Trophoblast cell (in vitro differentiated cells and primary cell): ENCODE measurements around the gene PSENEN.

Source experiments
- DNase-seq, 2 donors: peaks; one replicate each; pipeline ENCODE4 v3.0.0-alpha.2; 2016
- H2AFZ ChIP-seq: 2 replicates; pipeline ENCODE4 v1.6.1; 2013; ENCODE audit warnings: low read length, moderate library complexity, mild to moderate bottlenecking; ENCODE audit not compliant: insufficient read depth, poor library complexity
- H2AK5ac ChIP-seq: 2 replicates; pipeline ENCODE4 v1.6.1; 2013; ENCODE audit warnings: mild to moderate bottlenecking, low read length
- H2BK120ac ChIP-seq: 2 replicates; pipeline ENCODE4 v1.6.1; 2013; ENCODE audit warnings: low read length, mild to moderate bottlenecking, moderate library complexity; ENCODE audit not compliant: insufficient read depth, poor library complexity
- H2BK12ac ChIP-seq: 2 replicates; pipeline ENCODE4 v1.6.1; 2013; ENCODE audit warnings: mild to moderate bottlenecking, low read length, moderate library complexity
- H2BK5ac ChIP-seq: 2 replicates; pipeline ENCODE4 v1.6.1; 2013; ENCODE audit warnings: low read length, low read depth, moderate library complexity, mild to moderate bottlenecking; ENCODE audit not compliant: poor library complexity
- H3K14ac ChIP-seq: 2 replicates; pipeline ENCODE4 v1.6.1; 2013; ENCODE audit warnings: mild to moderate bottlenecking, low read length
- H3K18ac ChIP-seq: 2 replicates; pipeline ENCODE4 v1.6.1; 2013; ENCODE audit warnings: mild to moderate bottlenecking, low read length
- H3K23ac ChIP-seq: 2 replicates; pipeline ENCODE4 v1.6.1; 2013; ENCODE audit warnings: low read length
- H3K27ac ChIP-seq: 2 replicates; pipeline ENCODE4 v1.5.1; 2013; ENCODE audit warnings: low read depth, mild to moderate bottlenecking, inconsistent platforms, low read length, moderate library complexity
- H3K27me3 ChIP-seq: 2 replicates; pipeline ENCODE4 v1.6.1; 2013; ENCODE audit warnings: inconsistent platforms, mild to moderate bottlenecking, low read length, moderate library complexity; ENCODE audit not compliant: insufficient read depth
- H3K36me3 ChIP-seq, 2 experiments: 1 replicate in 1 of 2; 2 replicates in 1 of 2; pipeline ENCODE4 v1.6.1; 2013; ENCODE audit warnings: low read length in 2 of 2, mild to moderate bottlenecking in 2 of 2, moderate library complexity in 1 of 2; ENCODE audit not compliant: insufficient read depth in 2 of 2, control insufficient read depth in 1 of 2
- H3K4ac ChIP-seq: 2 replicates; pipeline ENCODE4 v1.6.1; 2013; ENCODE audit warnings: low read depth, mild to moderate bottlenecking, low read length, moderate library complexity
- H3K4me1 ChIP-seq, 2 experiments: 1 replicate in 1 of 2; 2 replicates in 1 of 2; pipeline ENCODE4 v1.6.1; 2013; ENCODE audit warnings: low read length in 2 of 2, mild to moderate bottlenecking in 2 of 2, moderate library complexity in 1 of 2; ENCODE audit not compliant: insufficient read depth in 2 of 2, control insufficient read depth in 1 of 2
- H3K4me2 ChIP-seq: 2 replicates; pipeline ENCODE4 v1.6.1; 2013; ENCODE audit warnings: inconsistent platforms, mild to moderate bottlenecking, low read length, moderate library complexity
- H3K4me3 ChIP-seq: 2 replicates; pipeline ENCODE4 v1.5.1; 2013; ENCODE audit warnings: mild to moderate bottlenecking, low read depth, low read length, inconsistent platforms
- H3K79me1 ChIP-seq: one replicate; pipeline ENCODE4 v1.6.1; 2013; ENCODE audit warnings: low read length
- H3K79me2 ChIP-seq: 2 replicates; pipeline ENCODE4 v1.6.1; 2013; ENCODE audit warnings: low read length, mild to moderate bottlenecking; ENCODE audit not compliant: control insufficient read depth, insufficient read depth, poor library complexity
- H3K9ac ChIP-seq: 2 replicates; pipeline ENCODE4 v1.6.1; 2013; ENCODE audit warnings: mild to moderate bottlenecking, low read length
- H3K9me3 ChIP-seq: 2 replicates; pipeline ENCODE4 v1.6.1; 2013; ENCODE audit warnings: low read depth, mild to moderate bottlenecking, control low read depth, inconsistent platforms, low read length; ENCODE audit not compliant: insufficient read depth
- H4K12ac ChIP-seq: 2 replicates; pipeline ENCODE4 v1.6.1; 2013; ENCODE audit warnings: low read depth, mild to moderate bottlenecking, low read length, moderate library complexity
- H4K8ac ChIP-seq: 2 replicates; pipeline ENCODE4 v1.6.1; 2013; ENCODE audit warnings: low read depth, mild to moderate bottlenecking, low read length, moderate library complexity
- H4K91ac ChIP-seq: one replicate; pipeline ENCODE4 v1.6.1; 2013; ENCODE audit warnings: low read depth, mild to moderate bottlenecking, low read length, moderate library complexity
- WGBS: extraction: QIAGEN DNeasy Blood & Tissue Kit; methylation state at CpG from one replicate; pipeline ENCODE4 v1.1.7; 2013; ENCODE audit warnings: missing lambda C conversion rate; ENCODE audit not compliant: insufficient read length, insufficient coverage; ENCODE audit errors: extremely low coverage; 5-methylcytosine and 5-hydroxymethylcytosine counted together

The PSENEN gene

DNA sequence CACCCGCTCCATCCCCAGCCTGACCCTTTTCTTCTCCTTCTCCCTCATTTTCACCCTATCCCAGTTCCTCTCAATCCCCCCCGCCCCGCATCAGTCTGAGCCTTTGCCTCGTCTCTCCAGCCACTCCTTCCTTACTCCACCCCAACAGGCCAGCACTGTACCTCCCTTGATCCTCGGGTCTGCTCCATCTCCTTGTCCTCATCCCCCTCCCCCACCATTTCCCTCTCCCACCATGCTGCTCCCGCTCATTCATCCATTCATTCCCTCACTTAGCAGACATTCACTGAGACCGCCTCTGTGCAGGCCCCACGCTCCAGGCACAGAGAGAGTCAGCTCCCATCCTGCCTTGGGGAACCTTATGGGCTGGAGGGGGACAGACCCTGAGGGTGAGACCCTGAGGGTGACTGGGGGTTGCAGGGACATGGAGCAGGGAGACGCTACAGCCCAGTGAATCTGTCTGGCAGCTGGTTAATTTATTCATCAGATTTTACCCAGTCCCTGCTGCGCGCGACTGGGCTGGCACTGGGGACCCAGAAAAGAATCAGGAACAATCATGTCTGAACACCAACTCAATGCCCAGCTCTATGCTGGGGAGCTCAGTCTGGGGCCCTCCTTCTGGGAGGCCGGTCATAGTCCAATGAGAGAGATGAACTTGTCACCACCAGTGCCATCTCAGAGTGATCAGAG, 30.8 kb downstream of the PSENEN start:
- Histone ChIP-seq H2BK5ac (no peak overlapping the region), H4K91ac (peak overlapping the region; percentile 25), H3K9me3 (no peaks in the 10 kb centered on the region), H3K4me1 (peaks cover 6 to 15% of the 10 kb centered on the region in 2 experiments), H3K79me1 (peaks cover 3% of the 10 kb centered on the region), H2BK12ac (no peak overlapping the region), H3K27ac (no peak overlapping the region), H2AFZ (no peak overlapping the region), H3K18ac (no peak overlapping the region), H3K79me2 (no peaks in the 10 kb centered on the region), H2BK120ac (no peak overlapping the region), H4K8ac (no peak overlapping the region), H3K36me3 (peaks cover 5 to 8% of the 10 kb centered on the region in 2 experiments), H3K9ac (no peak overlapping the region), H3K23ac (no peak overlapping the region), H3K27me3 (no peaks in the 10 kb centered on the region), H3K4ac (no peak overlapping the region), H3K4me2 (peak overlapping the region; percentile 80), H4K12ac (no peak overlapping the region), H3K4me3 (no peak overlapping the region), H3K14ac (no peak overlapping the region), H2AK5ac (no peak overlapping the region)
- WGBS = no CpG with 5 or more reads among the region's 13 CpGs
- DNase-seq = no peak

DNA sequence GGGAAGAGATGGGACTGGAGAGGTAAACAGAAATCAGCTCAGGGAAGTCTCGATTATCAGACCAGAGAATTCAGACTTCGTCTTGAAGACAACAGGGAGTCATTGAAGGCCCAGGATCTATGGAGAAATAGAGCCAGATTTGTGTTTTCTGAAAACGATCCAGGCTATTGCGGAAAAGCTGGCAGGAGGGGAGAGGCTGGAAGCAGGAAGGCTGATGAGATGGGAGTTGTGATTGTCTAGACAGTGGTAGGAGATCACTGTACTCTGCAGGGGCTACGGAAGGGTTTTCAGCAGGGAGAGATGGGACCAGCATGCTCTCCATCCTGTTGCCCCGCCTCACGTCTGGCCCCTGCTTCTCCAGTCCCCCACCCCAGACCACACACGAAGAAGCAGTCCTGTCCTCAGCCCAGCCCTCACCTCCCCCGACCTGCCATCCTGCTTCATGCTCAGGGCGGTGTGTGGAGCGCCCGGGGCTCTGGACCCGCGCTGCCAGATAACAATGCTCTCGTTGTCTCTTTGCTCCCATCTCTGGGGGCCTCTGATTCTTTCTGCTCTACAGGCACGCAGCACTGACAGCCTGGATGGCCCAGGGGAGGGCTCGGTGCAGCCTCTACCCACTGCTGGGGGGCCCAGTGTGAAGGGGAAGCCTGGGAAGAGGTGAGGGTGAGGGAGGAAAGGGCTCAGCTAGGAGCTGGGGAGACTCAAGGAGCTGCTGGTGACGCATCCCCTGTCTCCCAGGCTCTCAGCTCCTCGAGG, 31.8 kb downstream of the PSENEN start:
- WGBS = no CpG with 5 or more reads among the region's 19 CpGs

DNA sequence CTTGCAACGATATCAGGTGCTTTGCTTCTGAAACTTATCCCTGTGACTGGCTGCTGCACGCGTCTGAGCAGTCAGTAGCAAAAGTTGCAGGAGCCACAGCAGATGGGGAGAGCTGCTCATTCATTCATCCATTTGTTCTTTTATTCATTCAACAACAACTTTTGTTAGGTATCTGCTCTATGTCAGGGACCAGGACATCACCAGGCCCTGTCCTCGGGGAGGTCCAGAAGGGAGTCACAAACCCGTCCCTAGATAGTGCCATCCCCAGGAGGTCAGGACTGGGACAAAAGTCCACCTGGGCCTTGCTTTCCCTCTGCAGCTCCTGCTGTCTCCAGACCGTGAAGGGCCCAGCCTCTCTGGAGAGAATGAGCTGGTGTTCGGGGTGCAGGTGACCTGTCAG, 32.5 kb downstream of the PSENEN start:
- Histone ChIP-seq H3K14ac (no peak overlapping the region), H3K27me3 (no peaks in the 10 kb centered on the region), H3K79me1 (peaks cover 3% of the 10 kb centered on the region), H4K8ac (no peak overlapping the region), H3K79me2 (no peaks in the 10 kb centered on the region), H3K23ac (no peak overlapping the region), H3K4me1 (peaks cover 6 to 15% of the 10 kb centered on the region in 2 experiments), H3K18ac (no peak overlapping the region), H3K27ac (no peak overlapping the region), H2BK120ac (no peak overlapping the region), H2AFZ (no peak overlapping the region), H2BK5ac (no peak overlapping the region), H3K36me3 (peaks cover 10 to 13% of the 10 kb centered on the region in 2 experiments), H2BK12ac (no peak overlapping the region), H3K4ac (no peak overlapping the region), H2AK5ac (no peak overlapping the region), H3K9me3 (peaks cover 1% of the 10 kb centered on the region), H3K4me3 (no peak overlapping the region), H3K9ac (no peak overlapping the region), H3K4me2 (no peak overlapping the region), H4K91ac (no peak overlapping the region), H4K12ac (no peak overlapping the region)
- no CpG with 5 or more reads among the region's 7 CpGs for whole genome bisulfite sequencing
- no peak for DNase-seq

More for the DNA sequence above, 31.8 kb downstream of the PSENEN start:
- Histone ChIP-seq H3K36me3 (peaks cover 7 to 9% of the 10 kb centered on the region in 2 experiments), H3K4ac (no peak overlapping the region), H2BK120ac (no peak overlapping the region), H2AK5ac (no peak overlapping the region), H3K27me3 (no peaks in the 10 kb centered on the region), H3K4me1 (peaks cover 6 to 15% of the 10 kb centered on the region in 2 experiments), H3K9me3 (no peaks in the 10 kb centered on the region), H2BK5ac (no peak overlapping the region), H4K8ac (no peak overlapping the region), H3K14ac (no peak overlapping the region), H3K18ac (no peak overlapping the region), H3K27ac (no peak overlapping the region), H2AFZ (no peak overlapping the region), H3K4me2 (peak overlapping the region; percentile 14), H4K12ac (no peak overlapping the region), H4K91ac (no peak overlapping the region), H3K4me3 (no peak overlapping the region), H3K79me1 (peaks cover 3% of the 10 kb centered on the region), H3K23ac (no peak overlapping the region), H3K9ac (no peak overlapping the region), H3K79me2 (no peaks in the 10 kb centered on the region), H2BK12ac (no peak overlapping the region)
- no peak for DNase-seq

DNA sequence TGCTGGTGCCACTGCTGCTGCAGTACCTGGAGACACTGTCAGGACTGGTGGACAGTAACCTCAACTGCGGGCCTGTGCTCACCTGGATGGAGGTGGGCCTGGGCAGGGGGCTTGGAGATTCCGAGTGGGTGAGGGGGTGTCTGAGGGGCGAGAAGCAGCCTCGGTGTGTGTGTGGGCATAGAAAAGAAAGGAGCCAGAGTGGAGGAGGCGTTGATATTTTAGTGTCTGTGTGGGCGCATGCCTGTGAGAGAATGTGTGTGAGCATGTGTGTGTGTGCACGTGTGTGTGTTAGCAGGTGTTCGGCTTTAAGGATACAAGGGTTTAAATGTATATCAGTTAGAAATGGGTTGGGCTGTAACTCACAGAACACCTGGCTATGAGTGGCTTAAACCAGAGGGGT, 33.6 kb downstream of the PSENEN start:
- WGBS = no CpG with 5 or more reads among the region's 8 CpGs
- Histone ChIP-seq H4K8ac (no peak overlapping the region), H2BK12ac (no peak overlapping the region), H4K91ac (no peak overlapping the region), H3K4ac (no peak overlapping the region), H3K9me3 (peaks cover 2% of the 10 kb centered on the region), H2AK5ac (no peak overlapping the region), H3K27me3 (no peaks in the 10 kb centered on the region), H2BK120ac (no peak overlapping the region), H4K12ac (no peak overlapping the region), H3K9ac (no peak overlapping the region), H3K79me2 (no peaks in the 10 kb centered on the region), H3K23ac (no peak overlapping the region), H3K4me1 (peaks cover 6 to 18% of the 10 kb centered on the region in 2 experiments), H3K14ac (no peak overlapping the region), H3K18ac (no peak overlapping the region), H3K4me3 (peak overlapping the region; percentile 12), H2BK5ac (no peak overlapping the region), H3K36me3 (peaks cover 10 to 13% of the 10 kb centered on the region in 2 experiments), H3K4me2 (no peak overlapping the region), H3K27ac (no peak overlapping the region), H3K79me1 (peaks cover 3% of the 10 kb centered on the region), H2AFZ (no peak overlapping the region)
- no peak for DNase-seq
